Measurements from ENCODE around the gene SS18. TPM values are rescaled to one million over a fixed set of nuclear protein-coding genes. Genes with fewer than 3 reads are reported as not detected.

Gene SS18
- total and polyA plus RNA-seq, 8 donors: 56.9 to 100 (median 91.8) TPM

- Histone ChIP-seq H3K36me3 (no peaks in the 10 kb centered on the region), H3K4me1 (no peaks in the 10 kb centered on the region), H3K9me3 (no peaks in the 10 kb centered on the region), H3K27me3 (no peaks in the 10 kb centered on the region), H3K4me3 (no peak overlapping the region), H3K27ac (no peak overlapping the region)
- DNase-seq (no peak), ATAC-seq (no peak)
- intact Hi-C loops (cut with DNase I): no loop called here
- TF ChIP-seq CTCF (IDR thresholded peaks at IDR 0.05): no peak
Measured at GRCh38 chr18:26104035-26104434, 13.6 kb upstream of the SS18 start.

- DNase-seq: peak in 1 of 4 donors; percentile 10
- no peak overlapping the region for H3K4me3 ChIP-seq
- no peak overlapping the region for H3K27ac ChIP-seq
- intact Hi-C loops (cut with DNase I): no loop called here
- no peaks in the 10 kb centered on the region for H3K27me3 ChIP-seq
- H3K36me3 ChIP-seq: no peaks in the 10 kb centered on the region
- no peaks in the 10 kb centered on the region for H3K4me1 ChIP-seq
- no peaks in the 10 kb centered on the region for H3K9me3 ChIP-seq
- ATAC-seq: peak; percentile 64
- TF ChIP-seq CTCF (IDR thresholded peaks at IDR 0.05): no peak
Measured at GRCh38 chr18:26103579-26103978, 13.2 kb upstream of the SS18 start.

- Histone ChIP-seq H3K4me3 (no peak overlapping the region), H3K27me3 (no peaks in the 10 kb centered on the region), H3K27ac (no peak overlapping the region), H3K4me1 (no peaks in the 10 kb centered on the region), H3K36me3 (no peaks in the 10 kb centered on the region), H3K9me3 (peaks cover 0 to 3% of the 10 kb centered on the region in 2 donors)
- no peak for ATAC-seq
- no peak for DNase-seq
- intact Hi-C loops (cut with DNase I): no loop called here
- no peak for TF ChIP-seq CTCF (IDR thresholded peaks at IDR 0.05)
Measured at GRCh38 chr18:26097563-26097962, 7.2 kb upstream of the SS18 start.

- intact Hi-C loops (cut with DNase I): no loop called here
- no peaks in the 10 kb centered on the region for H3K27me3 ChIP-seq
- no peak for DNase-seq
Measured at GRCh38 chr18:26096852-26097251, 6.4 kb upstream of the SS18 start.

GRCh38 chr18:26091047-26091630 lies 726 bp upstream of the SS18 start:
- peaks cover 0 to 33% of the 10 kb centered on the region in 2 donors for H3K4me1 ChIP-seq
- intact Hi-C loops (cut with DNase I): no loop called here
- peak in 1 of 4 donors; percentile 65 for DNase-seq
- H3K9me3 ChIP-seq: no peaks in the 10 kb centered on the region
- no peaks in the 10 kb centered on the region for H3K27me3 ChIP-seq
- H3K36me3 ChIP-seq: peaks cover 0 to 10% of the 10 kb centered on the region in 2 donors
- H3K27ac ChIP-seq: peak overlapping the region; percentile 95 to 98
- peak; percentile 53 for ATAC-seq
- H3K4me3 ChIP-seq: peak overlapping the region; percentile 67 to 84
- TF ChIP-seq CTCF (IDR thresholded peaks at IDR 0.05): no peak

More at GRCh38 chr18:26096852-26097251, 6.4 kb upstream of the SS18 start:
- Histone ChIP-seq H3K36me3 (no peaks in the 10 kb centered on the region), H3K4me1 (no peaks in the 10 kb centered on the region), H3K4me3 (no peak overlapping the region), H3K27ac (no peak overlapping the region), H3K9me3 (peaks cover 0 to 3% of the 10 kb centered on the region in 2 donors)
- TF ChIP-seq CTCF (IDR thresholded peaks at IDR 0.05): no peak
- no peak for ATAC-seq
